Measurements from ENCODE around the gene CTXN1.
A peak's percentile ranks its signal among the peaks of the same experiment; 100 is the strongest.
"Not testable (repeated sequence)": the region's sequence is repeated elsewhere in the genome, so short reads cannot be mapped to it uniquely, and the experiment has no call there.

The CTXN1 gene

GRCh38 chr19:7944177-7944761 is 18.3 kb upstream of the CTXN1 start:
- DNase-seq (ENCODE audit: low read depth), result peak; percentile 61

DNA sequence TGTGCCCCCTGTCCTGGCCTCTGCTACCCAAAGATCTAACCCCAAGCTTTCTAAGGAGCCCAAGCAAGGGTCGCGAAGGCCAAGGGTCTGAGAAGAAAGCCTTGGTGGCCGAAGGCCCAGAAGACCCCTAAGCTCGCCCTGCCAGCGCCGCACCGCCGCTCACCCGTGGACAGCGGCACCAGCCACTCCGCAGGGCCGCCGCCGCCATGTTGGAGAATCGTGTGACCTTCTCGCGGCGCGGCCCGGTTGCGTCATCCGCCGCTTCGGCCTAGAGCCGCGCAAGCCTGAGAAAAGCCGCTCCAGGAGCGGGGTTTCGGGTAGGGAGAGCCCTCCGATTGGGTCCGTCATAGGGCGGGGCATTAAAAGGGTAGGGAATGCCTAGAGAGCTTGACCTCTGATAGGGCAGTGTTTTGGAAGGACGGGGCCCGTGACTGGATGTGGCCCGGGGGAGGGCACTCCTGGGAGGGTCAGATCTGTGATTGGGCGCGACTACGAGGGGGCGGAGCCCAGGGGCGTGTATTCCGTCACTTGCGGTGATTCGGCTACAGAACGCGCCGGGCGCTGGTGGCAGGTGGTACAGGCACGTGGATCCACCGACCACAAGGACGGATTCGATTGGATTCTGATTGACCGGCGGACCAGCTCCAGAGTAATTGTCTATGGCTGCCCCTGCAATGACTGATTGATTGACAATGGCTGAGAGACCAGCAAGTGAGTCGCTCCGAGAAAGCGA is 17.7 kb upstream of the CTXN1 start, which contains the start of gene TIMM44:
TSS of gene TIMM44 (minus strand) at position 223 of the 733 bp plus-strand sequence. CDS start at position 208, 15 bp downstream.
- peak; percentile 99 for DNase-seq (ENCODE audit: low read depth)

GRCh38 chr19:7942981-7943443 is 17.1 kb upstream of the CTXN1 start:
- DNase-seq (ENCODE audit: low read depth), result no peak

DNA sequence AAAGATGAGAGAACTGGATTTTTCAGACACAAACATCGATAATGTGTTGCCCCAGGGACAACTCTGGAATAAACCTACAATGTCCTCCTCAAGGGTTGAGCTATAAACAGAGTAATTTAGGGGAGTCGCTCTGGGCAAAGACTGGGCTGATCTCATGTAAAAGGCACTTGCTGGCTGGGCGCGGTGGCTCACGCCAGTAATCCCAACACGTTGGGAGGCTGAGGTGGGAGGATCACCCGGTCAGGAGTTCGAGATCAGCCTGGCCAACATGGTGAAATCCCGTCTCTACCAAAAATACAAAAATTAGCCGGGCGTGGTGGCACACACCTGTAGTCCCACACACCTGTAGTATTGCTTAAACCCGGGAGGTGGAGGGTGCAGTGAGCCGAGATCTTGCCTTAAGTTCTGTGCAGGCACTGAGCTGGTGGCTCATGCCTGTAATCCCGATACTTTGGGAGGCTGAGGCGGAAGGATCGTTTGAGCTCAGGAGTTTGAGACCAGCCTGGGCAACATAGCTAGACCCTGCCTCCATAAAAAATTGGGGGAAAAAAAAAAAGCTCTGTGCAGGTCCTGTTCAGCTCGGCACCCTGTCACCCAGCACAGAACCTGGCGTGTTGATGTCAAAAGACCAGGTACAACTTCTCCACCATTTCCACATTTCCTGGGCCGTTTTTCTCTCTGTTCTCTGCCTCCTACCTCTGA is 16.1 kb upstream of the CTXN1 start:
- no peak for DNase-seq (ENCODE audit: low read depth)

DNA sequence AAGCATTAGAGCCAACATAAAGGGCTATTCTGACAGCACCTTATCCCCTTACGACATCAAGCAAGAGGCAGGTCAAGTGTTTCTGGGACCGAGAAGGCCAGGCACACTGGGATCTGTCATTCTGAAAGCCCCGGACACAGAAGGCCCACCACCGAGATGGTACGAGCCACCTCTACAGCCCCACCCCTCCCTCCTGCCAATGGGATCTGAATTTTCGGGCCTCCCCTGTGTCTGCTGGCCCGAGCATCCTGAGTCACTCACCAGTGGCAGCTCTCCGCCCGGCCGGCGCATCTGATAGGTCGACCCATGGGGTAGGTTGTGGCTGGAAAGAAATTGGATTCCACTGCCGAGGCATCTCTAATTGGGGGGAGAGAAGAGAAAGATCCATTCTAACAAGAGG is 14.9 kb upstream of the CTXN1 start:
- DNase-seq (ENCODE audit: low read depth), result no peak

DNA sequence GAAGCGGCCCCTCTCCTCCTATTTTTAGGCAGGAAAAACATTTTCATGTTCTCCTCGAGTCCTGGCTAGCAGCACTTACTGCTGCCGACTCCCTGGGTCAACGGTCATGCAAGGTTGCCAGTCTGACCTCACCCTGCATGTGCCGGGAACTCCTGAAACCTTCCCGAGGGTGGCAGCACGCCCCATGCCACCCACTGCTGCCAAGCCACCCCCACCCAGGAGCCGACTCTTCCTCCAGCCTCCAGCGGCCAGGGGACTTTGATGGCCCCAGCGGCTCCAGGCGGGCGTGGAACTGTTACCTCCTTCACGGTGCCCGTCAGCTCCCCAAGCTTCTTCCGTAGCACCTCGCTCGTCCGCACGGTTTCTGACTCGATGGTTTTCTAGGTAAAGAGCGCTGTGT is 8.8 kb upstream of the CTXN1 start:
- no peak for DNase-seq (ENCODE audit: low read depth)

DNA sequence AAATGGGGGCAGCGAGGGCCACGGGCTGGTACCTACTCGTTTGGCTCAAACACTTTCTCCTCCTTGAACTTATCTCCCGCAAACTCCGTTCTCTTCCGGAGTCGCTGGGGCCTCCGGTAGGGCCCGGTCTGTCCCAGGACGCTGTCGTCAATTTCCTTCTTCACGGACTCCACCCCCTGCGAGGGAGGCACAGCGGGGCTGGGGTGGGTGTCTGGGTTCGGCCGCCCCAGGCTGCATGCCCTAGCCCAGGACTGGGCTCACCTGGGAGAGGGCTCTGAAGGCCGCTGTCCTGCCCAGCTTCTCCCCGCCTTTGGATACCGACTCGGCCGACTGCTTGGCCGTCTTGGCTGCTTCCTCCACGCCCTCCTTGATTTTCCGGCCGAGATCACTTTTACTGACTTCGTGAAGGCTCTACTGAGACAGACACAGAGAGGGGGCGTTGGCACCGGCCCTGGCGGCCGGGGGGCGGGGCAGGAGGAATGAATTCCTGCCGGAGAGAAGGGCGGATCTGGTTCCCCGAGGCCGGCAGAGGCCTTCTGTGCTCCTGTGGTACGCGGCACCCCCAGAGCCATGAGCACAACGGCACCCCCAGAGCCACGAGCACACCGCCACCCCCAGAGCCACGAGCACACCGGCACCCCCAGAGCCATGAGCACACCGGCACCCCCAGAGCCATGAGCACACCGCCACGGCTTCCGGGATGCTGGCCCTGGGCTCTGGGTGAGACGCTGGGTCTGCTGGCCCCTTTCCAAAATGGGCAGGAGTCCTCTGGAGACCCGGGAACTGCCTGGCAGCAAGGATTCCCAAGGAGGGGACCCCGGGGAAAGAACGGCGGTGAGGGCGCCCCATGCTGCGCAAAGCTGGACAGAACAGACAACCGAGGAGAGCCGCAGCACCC is 8.1 kb upstream of the CTXN1 start:
- DNase-seq (ENCODE audit: low read depth), result no peak

GRCh38 chr19:7933411-7933810 is 7.5 kb upstream of the CTXN1 start:
- DNase-seq (ENCODE audit: low read depth), result no peak

GRCh38 chr19:7932930-7933300 is 7.0 kb upstream of the CTXN1 start:
- DNase-seq (ENCODE audit: low read depth), result no peak

GRCh38 chr19:7932276-7932929 is 6.5 kb upstream of the CTXN1 start:
- DNase-seq (ENCODE audit: low read depth), result no peak

GRCh38 chr19:7931221-7932061 is 5.5 kb upstream of the CTXN1 start:
- DNase-seq (ENCODE audit: low read depth), result no peak

DNA sequence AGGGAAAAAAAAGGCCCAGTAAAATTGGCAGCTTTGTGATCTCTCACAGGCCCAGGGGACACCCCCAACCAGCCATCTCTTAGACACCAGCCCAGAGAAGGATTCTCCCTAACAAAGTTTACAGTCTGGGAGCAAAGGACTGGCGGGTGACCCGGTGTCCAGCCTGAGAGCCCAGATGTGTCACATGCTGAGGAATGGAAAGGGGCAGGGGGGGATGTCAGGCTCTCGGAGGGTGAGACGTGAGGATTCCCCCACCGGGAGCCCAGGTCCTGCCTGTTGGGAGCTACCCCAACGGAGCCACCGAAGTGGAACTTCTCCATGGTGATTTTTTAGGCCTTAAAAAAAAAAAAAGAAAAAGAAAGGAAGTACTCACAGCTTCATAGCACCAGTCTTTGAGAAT is 4.8 kb upstream of the CTXN1 start:
- DNase-seq (ENCODE audit: low read depth), result no peak

- DNase-seq (ENCODE audit: low read depth), result not testable (repeated sequence)
These were observed 4.1 kb upstream of the CTXN1 start for GRCh38 chr19:7930030-7930429.

GRCh38 chr19:7928741-7929701 is 3.1 kb upstream of the CTXN1 start:
- DNase-seq (ENCODE audit: low read depth), result peak; percentile 62

DNA sequence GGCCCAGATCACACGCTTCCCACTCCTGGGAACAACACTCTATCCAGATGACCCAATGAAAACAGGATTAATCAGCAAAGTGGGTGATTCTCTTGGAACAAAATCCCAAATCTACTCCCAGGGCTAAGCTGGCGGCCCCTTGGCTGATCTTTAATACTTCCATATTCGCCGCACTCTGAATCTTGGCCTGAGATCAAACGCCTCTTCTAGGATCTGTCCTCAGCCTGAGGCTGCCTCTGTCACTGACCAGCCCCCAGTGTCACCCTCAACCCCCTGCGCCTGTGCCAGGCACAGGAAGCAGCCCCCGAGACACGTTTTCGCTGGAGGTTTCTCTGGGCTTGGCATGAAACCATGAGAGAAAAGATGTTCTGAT is 2.4 kb upstream of the CTXN1 start:
- no peak for DNase-seq (ENCODE audit: low read depth)

DNA sequence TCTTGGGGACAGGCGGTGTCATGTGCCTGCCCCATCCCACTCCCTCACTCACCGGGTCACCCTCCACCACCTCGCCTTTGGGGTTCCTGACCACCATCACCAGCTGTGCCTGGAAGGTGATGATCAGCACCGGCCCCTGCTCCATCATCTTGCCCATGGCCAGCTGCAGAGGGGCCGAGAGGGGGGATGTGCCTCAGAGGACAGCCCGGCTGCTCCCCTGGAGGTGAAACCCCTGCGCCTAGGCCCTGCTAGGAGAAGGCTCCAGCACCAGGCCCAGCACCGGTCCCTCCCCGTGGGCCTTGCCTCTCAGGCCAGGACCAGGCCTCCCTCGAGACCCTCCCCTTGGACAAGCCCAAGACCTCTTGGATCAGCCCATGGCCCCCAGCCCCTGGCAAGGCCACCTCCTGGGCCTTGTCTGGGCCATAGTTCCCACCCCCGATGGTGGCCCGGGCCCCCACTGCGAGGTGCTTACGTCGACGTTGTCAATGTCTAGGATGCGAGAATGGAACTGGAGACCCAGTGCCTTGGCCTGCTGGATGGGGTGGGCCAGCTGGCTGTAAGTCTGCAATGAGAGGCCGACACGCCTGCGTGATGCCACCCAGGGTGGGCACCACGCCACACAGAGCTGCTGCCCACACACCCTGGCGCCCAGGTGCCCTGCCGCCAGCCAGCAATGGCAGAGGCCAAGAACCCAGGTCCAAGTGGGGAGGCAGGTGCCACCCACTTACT is 1.8 kb upstream of the CTXN1 start:
- no peak for DNase-seq (ENCODE audit: low read depth)

DNA sequence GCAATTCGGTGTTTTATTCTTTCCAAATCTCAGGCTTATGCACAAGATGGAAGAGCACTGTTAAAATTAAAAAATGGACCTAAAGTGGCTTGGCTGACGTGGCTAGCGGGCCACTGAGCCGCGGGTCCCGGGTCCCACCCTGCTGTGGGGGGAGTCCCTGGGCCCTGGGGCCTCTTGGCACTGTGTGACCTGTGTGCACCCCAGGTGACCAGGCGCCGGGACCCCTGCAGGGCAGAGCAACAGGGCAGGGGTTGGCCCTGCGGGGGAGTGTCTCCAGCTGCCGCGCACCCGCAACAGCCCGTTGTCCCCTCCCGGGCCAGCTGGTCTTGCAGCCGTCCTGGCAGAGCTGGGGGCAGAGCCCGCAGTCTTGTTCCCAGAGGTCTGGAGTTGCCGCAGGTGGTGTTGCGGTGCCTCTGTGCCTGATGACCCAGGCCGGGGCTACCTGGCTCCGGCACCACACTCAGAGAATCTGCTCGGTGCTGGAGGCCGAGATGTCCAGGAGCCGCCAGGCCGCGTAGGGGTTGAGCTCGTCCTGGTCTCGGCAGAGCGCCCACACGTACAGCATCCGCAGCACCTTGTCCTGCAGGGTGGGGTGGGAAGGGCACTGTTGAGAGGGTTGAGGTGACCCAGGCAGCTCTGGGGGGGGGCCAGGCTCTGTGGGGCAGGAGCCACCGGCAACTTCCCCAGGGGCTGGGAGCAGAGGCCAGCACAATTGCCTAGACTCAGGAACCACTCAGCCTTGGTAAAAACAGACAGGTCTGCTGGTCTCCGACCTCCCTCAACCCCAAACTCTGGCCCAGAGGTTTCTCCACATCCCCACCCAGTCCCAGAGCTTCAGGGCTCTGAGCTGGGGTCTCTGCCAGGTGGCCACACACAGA is 1.0 kb upstream of the CTXN1 start:
- no peak for DNase-seq (ENCODE audit: low read depth)
